HG03280 (cell line): ENCODE measurements around the gene FAM236D.
"Not testable (repeated sequence)": the region's sequence is repeated elsewhere in the genome, so short reads cannot be mapped to it uniquely, and the experiment has no call there.

Experiments
- ATAC-seq: cut with Tn5 transposase; IDR thresholded peaks from one replicate; pipeline ENCODE4 v1.9.1; 2021; ENCODE audit warnings: mild to moderate bottlenecking, moderate library complexity; ENCODE audit not compliant: unreplicated experiment

Gene FAM236D

DNA sequence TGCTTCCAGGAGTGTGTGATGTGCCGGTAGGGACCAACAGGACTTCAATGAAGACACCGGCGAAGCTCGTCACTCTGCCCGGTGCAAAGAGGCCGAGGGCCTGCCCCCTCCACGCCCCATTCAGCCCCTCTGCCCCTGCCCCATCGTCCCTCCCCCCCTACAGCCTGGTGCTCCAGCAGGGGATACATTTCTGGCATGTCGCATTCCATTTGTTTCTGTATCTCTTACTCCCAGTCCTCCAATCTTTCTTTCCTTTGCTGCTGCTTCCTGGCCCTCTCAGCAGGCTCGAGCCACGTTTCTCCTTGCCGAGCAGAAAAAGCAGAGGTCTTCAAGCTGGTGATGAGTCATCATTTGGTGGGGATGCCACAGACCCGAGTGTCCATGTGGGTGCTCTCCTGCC lies at the start of gene FAM236D:
FAM236D (minus strand) TSS at position 101 of the 400 bp plus-strand sequence; CDS start at position 1, 100 bp downstream.
- not testable (repeated sequence) for ATAC-seq

GRCh38 chrX:72837532-72837931 lies 29.5 kb upstream of the FAM236D start:
- ATAC-seq, result not testable (repeated sequence)

GRCh38 chrX:72830701-72831100 lies 22.7 kb upstream of the FAM236D start:
- ATAC-seq, result not testable (repeated sequence)

- ATAC-seq, result not testable (repeated sequence)
These were observed 17.6 kb downstream of the FAM236D start for GRCh38 chrX:72790390-72790789.

DNA sequence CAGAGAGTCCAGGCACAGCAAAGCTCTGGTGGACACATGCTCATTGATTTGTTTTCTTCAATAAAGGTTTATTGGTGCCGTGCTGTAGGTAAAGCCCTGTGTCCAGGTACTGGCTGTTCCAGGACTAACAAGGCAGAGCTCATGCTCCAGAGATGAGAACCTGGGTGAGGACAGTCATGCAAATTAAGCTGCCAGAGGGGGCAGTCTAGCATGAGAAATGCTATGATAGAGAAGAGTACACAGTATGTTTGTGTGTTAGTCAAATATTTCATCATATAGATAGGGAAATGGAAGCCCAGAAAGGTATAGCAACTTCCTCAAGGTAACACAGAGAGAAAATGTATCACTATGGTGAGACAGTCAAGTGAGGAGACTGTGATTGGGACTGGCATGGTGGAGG lies 19.9 kb downstream of the FAM236D start:
- not testable (repeated sequence) for ATAC-seq

GRCh38 chrX:72783964-72784363 lies 24.0 kb downstream of the FAM236D start:
- ATAC-seq, result not testable (repeated sequence)

DNA sequence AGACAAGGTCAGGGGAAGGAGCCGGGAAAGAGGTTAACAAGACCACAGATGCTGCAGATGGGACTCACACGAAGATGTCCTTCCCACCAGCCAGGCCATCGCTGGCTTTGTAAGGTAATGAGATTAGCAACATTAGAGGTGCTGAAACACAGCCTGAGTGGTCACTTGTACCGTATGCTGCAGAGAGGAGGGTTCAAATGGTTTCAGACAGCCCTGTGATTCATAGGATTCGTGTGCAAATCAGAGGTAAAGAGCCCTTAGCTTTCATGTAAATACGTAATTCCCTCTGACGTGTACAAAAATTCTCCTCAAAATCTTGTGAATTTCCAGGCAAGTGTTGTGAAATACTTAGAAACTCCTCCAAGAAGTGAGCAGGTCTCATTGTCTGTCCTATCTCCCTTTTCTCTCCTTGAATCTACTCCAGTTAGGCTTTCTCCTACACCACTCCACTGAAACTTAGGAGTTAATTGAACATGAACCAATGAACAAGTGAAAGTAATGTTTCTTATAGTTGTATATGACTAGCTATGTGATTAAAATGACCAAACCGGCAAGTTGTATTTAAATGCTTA lies 24.6 kb downstream of the FAM236D start:
- not testable (repeated sequence) for ATAC-seq

DNA sequence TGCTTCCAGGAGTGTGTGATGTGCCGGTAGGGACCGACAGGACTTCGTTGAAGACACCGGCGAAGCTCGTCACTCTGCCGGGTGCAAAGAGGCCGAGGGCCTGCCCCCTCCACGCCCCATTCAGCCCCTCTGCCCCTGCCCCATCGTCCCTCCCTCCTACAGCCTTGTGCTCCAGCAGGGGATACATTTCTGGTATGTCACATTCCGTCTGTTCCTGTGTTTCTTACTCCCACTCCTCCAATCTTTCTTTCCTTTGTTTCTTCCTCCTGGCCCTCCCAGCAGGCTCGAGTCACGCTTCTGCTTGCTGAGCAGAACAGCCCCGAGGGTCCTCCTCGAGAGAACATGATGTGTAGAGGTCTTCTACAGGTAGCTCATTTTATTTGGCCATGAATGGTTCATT lies 25.4 kb downstream of the FAM236D start, which contains the start of gene FAM236B:
FAM236B (minus strand) TSS at position 101 of the 400 bp plus-strand sequence; CDS start at position 1, 100 bp downstream.
- not testable (repeated sequence) for ATAC-seq

DNA sequence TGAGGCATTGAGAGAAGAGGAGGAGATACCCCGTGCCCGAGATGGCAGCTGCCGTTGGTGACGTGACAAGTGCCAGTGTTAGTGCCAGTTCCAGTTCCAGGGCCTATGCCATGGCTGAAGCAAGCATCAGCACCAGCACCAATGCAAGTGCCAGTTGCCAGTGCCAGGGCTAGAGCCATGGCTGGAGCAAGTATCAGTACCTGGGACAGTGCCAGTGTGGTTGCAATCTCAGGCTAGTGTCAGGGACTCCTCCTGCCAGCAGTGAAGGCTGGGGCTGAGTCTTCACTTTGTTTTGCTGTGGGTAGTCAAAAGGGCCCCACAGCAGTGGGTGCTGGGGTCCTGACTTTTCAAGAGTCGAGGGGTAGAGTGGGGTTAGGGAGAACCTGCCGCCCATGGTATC lies 29.9 kb downstream of the FAM236D start:
- not testable (repeated sequence) for ATAC-seq

DNA sequence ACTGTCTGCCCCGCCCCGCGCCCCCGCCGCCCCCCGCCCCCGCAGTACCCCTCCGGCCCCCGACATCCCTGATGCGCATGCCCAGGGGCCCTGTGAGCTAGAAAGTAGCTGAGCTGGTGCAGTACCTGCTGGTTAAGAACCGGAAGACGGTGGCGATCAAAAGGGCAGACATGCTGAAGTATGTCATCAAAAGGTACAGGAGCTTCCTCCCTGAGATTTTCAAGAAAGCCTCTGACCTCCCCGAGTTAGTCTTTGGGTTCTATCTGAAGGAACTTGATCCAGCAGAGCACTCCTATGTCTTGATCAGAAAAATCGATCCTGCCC lies 30.6 kb downstream of the FAM236D start:
- peak; percentile 56 for ATAC-seq

- ATAC-seq, result peak; percentile 75
These were observed 31.1 kb downstream of the FAM236D start, which contains the start of gene DMRTC1B for GRCh38 chrX:72776653-72777466. TSS of gene DMRTC1B (plus strand) at chrX:72776890. CDS start at chrX:72845136, 68,246 bp downstream.

DNA sequence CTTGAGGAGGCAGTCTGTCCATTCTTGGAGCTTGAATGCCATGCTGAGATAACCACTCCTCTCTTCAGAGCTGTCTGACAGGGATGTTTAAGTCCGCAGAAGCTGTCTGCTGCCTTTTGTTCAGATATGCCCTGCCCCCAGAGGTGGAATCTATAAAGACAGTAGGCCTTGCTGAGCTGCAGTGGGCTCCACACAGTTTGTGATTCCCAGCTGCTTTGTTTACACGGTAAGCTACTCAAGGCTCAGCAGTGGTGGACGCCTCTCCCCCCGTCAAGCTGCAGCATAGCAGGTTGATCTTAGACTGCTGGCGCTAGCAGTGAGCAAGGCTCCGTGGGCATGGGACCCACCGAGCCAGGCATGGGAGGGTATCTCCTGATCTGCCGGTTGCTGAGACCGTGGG lies 47.6 kb downstream of the FAM236D start:
- ATAC-seq, result not testable (repeated sequence)
